MM.1S (cell line): ENCODE results near the gene CHID1.

ENCODE experiments used
- DNase-seq: peaks from one replicate; pipeline ENCODE4 v3.0.0-alpha.2; 2015
- H2AFZ ChIP-seq: fragments of 300-600 bp; sonication (generic); 2 replicates; pipeline ENCODE4 v1.6.0; 2016; ENCODE audit warnings: antibody characterized with exemption, low read length
- H3F3A ChIP-seq: fragments of 300-600 bp; sonication (generic); 2 replicates; pipeline ENCODE4 v1.6.1; 2016; ENCODE audit warnings: mild to moderate bottlenecking, antibody characterized with exemption, low read length, moderate library complexity, mixed read lengths; ENCODE audit not compliant: insufficient read depth
- H3K27ac ChIP-seq: fragments of 300-600 bp; sonication (generic); 2 replicates; pipeline ENCODE4 v1.5.1; 2016; ENCODE audit warnings: mild to moderate bottlenecking, low read length
- H3K27me3 ChIP-seq: fragments of 300-600 bp; sonication (generic); replicated peaks from 2 replicates; pipeline ENCODE4 v1.6.0; 2016; ENCODE audit warnings: low read length; ENCODE audit not compliant: insufficient read depth
- H3K36me3 ChIP-seq: fragments of 300-600 bp; sonication (generic); replicated peaks from 2 replicates; pipeline ENCODE4 v1.6.1; 2016; ENCODE audit warnings: mild to moderate bottlenecking, low read length, mixed read lengths; ENCODE audit not compliant: insufficient read depth
- H3K4me1 ChIP-seq: fragments of 300-600 bp; sonication (generic); 2 replicates; pipeline ENCODE4 v1.6.1; 2016; ENCODE audit warnings: low read length, mixed read lengths
- H3K4me2 ChIP-seq: fragments of 300-600 bp; sonication (generic); 2 replicates; pipeline ENCODE4 v1.6.0; 2016; ENCODE audit warnings: low read depth, low read length
- H3K4me3 ChIP-seq: fragments of 300-600 bp; sonication (generic); 2 replicates; pipeline ENCODE4 v1.5.1; 2016; ENCODE audit warnings: low read length, mixed read lengths
- H3K79me2 ChIP-seq: fragments of 300-600 bp; sonication (generic); 2 replicates; pipeline ENCODE4 v1.6.1; 2016; ENCODE audit warnings: mixed run types, low read length, mixed read lengths
- H3K9ac ChIP-seq: fragments of 300-600 bp; sonication (generic); 2 replicates; pipeline ENCODE4 v1.6.1; 2016; ENCODE audit warnings: low read length, mixed read lengths
- H3K9me2 ChIP-seq: fragments of 300-600 bp; sonication (generic); replicated peaks from 2 replicates; pipeline ENCODE4 v1.6.1; 2016; ENCODE audit warnings: mild to moderate bottlenecking, low read length, mixed read lengths; ENCODE audit not compliant: insufficient read depth
- H3K9me3 ChIP-seq: fragments of 300-600 bp; sonication (generic); replicated peaks from 2 replicates; pipeline ENCODE4 v1.6.1; 2016; ENCODE audit warnings: mild to moderate bottlenecking, low read length, mixed read lengths; ENCODE audit not compliant: insufficient read depth
- H4K20me1 ChIP-seq: fragments of 300-600 bp; sonication (generic); 2 replicates; pipeline ENCODE4 v1.6.1; 2016; ENCODE audit warnings: mild to moderate bottlenecking, low read length, moderate library complexity, mixed read lengths; ENCODE audit not compliant: insufficient read depth
- CTCF ChIP-seq: fragments of 300-600 bp; sonication (generic); IDR thresholded peaks from 2 replicates; pipeline ENCODE4 v1.5.1; 2016; ENCODE audit warnings: antibody characterized with exemption, low read length, mixed read lengths
- EZH2 ChIP-seq: fragments of 300-600 bp; sonication (generic); optimal IDR thresholded peaks from 2 replicates; pipeline ENCODE3; 2017; ENCODE audit warnings: low read depth, mild to moderate bottlenecking, antibody characterized with exemption, low read length, mixed read lengths
- EZH2phosphoT487 ChIP-seq: fragments of 300-600 bp; sonication (generic); IDR thresholded peaks from 2 replicates; pipeline ENCODE4 v1.6.1; 2018; ENCODE audit warnings: antibody characterized with exemption, low read length

Gene CHID1

DNA sequence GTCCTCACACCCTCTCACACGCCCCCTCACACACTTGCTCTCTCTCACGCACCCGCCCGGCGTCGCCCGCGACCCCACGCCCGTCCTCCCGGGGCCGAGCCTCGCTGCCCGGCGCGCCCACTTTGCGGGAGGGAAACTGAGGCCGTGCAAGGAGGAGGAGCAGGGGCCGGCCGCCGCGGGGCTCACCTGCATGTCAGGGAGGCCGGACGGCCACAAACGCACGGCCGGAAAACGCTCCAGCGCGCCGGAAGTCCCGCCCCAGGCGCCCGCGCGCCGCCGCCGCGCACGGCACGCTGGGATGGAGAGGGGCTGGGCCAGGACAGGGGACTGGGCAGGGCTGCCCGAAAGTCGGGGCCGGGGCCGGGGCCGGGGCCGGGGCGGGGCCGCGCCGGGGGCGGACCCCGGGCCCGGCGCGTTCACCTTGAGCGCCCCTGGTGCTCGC, at the start of gene CHID1:
Gene CHID1 (minus strand): TSS at position 222 of the 442 bp plus-strand sequence. CDS start 5,994 bp downstream, outside the sequence.
- peak within 1 kb of the TSS; percentile 32; the same call in 1 of the 2 replicates for H3K27ac ChIP-seq
- H4K20me1 ChIP-seq, result no peaks in the 10 kb centered on the region
- H3K9ac ChIP-seq, result peak within 1 kb of the TSS; percentile 84
- H3K79me2 ChIP-seq, result peaks cover 29% of the 10 kb centered on the region
- H3K36me3 ChIP-seq, result no peaks in the 10 kb centered on the region
- TF ChIP-seq EZH2phosphoT487 (no peak), CTCF (no peak), EZH2 (no peak)
- peaks cover 31% of the 10 kb centered on the region for H3K4me1 ChIP-seq
- peaks cover 25% of the 10 kb centered on the region for H3F3A ChIP-seq
- peak within 1 kb of the TSS; percentile 94 for H3K4me2 ChIP-seq
- peak within 1 kb of the TSS; percentile 98 for H2AFZ ChIP-seq
- H3K9me3 ChIP-seq, result no peaks in the 10 kb centered on the region
- H3K27me3 ChIP-seq, result no peaks in the 10 kb centered on the region; the same call in 1 of the 2 replicates
- H3K4me3 ChIP-seq, result peak within 1 kb of the TSS; percentile 100
- no peaks in the 10 kb centered on the region for H3K9me2 ChIP-seq
- peak; percentile 89 for DNase-seq

GRCh38 chr11:959608-960007, 49.0 kb upstream of the CHID1 start:
- Histone ChIP-seq H2AFZ (no peak overlapping the region), H3K4me3 (no peak overlapping the region), H3K4me2 (no peak overlapping the region), H3K36me3 (peaks cover 6% of the 10 kb centered on the region), H4K20me1 (0 out of 2 replicates have a peak, but pooled peaks cover 4% of the 10 kb centered on the region), H3K9ac (no peak overlapping the region), H3K9me2 (no peaks in the 10 kb centered on the region), H3K9me3 (no peaks in the 10 kb centered on the region), H3K79me2 (peaks cover 54% of the 10 kb centered on the region), H3F3A (no peaks in the 10 kb centered on the region), H3K27ac (no peak overlapping the region), H3K4me1 (no peaks in the 10 kb centered on the region), H3K27me3 (no peaks in the 10 kb centered on the region)
- TF ChIP-seq CTCF, result no peak
- no peak for TF ChIP-seq EZH2
- no peak for TF ChIP-seq EZH2phosphoT487
- DNase-seq, result no peak

DNA sequence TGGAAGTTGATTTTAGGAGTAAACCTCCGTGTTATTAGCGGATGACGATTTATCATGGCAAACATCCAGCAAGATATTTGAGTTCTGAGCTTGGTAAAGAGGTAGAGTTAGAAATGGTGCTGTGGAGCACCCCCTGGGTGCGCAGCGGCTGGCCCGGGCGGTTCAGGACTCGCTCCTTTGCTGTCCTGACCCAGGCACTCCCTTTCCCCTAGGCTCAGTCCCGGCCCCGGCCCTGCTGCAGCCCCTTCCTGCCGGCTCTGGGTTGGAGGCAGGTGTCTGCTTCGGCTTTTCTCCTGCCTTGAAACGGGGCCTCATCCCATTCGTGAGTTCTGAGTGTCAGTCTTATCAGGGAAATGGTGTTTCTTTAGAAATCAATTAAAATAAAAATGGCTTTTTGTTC, 48.4 kb upstream of the CHID1 start:
- H3K9ac ChIP-seq, result no peak overlapping the region

More for the DNA sequence above, 48.4 kb upstream of the CHID1 start:
- peaks cover 7% of the 10 kb centered on the region; the same call in 1 of the 2 replicates for H4K20me1 ChIP-seq
- H3F3A ChIP-seq, result no peaks in the 10 kb centered on the region
- TF ChIP-seq EZH2phosphoT487 (no peak), CTCF (no peak), EZH2 (no peak)
- H3K27ac ChIP-seq, result no peak overlapping the region
- no peak overlapping the region for H3K4me3 ChIP-seq
- no peak overlapping the region for H3K4me2 ChIP-seq
- peaks cover 6% of the 10 kb centered on the region for H3K36me3 ChIP-seq
- no peak overlapping the region for H2AFZ ChIP-seq
- H3K4me1 ChIP-seq, result no peaks in the 10 kb centered on the region
- no peaks in the 10 kb centered on the region for H3K9me2 ChIP-seq
- no peaks in the 10 kb centered on the region for H3K9me3 ChIP-seq
- H3K27me3 ChIP-seq, result no peaks in the 10 kb centered on the region
- no peak for DNase-seq
- H3K79me2 ChIP-seq, result peaks cover 58% of the 10 kb centered on the region
